Upper lobe of left lung (tissue), 4 donors: Measurements from ENCODE around the gene MSX2.

ENCODE experiments used
- EP300 ChIP-seq, 4 donors: sonication (generic); formaldehyde crosslinking; IDR thresholded peaks; one replicate each; pipeline ENCODE4 v1.5.1; 2017; ENCODE audit warnings: antibody characterized with exemption in 4 of 4, control low read depth in 2 of 4
- POLR2A ChIP-seq, 4 donors: fragments of 450-650 bp; IDR thresholded peaks; one replicate each; pipeline ENCODE4 v1.5.1; 2016 to 2017; ENCODE audit warnings: antibody characterized with exemption in 4 of 4, mild to moderate bottlenecking in 2 of 4
- POLR2AphosphoS5 ChIP-seq, 2 donors: sonication (generic); formaldehyde crosslinking; IDR thresholded peaks; one replicate each; pipeline ENCODE4 v1.5.1; 2017; ENCODE audit warnings: antibody characterized with exemption in 2 of 2
- TF ChIP-seq, protein P1 (sequence below), 6 experiments: fragments of 450-650 bp in 4 of 6; fragments of 200-600 bp in 2 of 6; sonication (generic) in 2 of 6; IDR thresholded peaks; one replicate each; pipeline ENCODE4 v1.5.1; 2016 to 2019; ENCODE audit warnings: antibody characterized with exemption in 6 of 6

DNA sequence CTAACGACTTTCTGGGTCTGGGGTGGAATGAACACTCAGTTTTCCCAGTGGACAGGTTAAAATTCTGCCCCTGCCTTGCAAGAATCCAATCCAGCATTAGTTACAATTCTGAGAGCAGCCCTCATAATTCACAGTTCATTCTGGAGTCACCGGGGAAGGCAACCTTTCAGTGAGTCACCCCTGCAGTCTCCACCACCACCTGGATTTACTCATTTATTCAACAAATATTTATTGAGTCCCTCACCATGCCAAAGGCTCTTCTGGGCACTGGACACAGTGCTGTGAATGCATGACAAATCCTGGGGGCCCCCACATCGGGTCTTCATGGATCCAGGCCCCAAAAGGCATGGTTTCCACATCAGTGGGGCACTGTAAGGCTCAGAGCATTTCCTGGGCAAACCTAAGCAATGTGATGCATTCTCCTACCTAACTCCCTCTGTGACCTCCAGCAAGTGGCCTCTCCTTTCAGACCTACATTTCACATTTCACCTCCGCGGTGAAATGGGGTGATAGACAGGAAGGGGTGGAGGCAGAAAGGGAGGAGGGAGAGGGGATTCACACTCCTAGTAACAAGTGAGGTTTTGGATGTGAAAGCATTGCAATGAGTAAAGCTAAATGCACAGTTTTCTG is 6.4 kb upstream of the MSX2 start:
- TF ChIP-seq, protein P1, sequence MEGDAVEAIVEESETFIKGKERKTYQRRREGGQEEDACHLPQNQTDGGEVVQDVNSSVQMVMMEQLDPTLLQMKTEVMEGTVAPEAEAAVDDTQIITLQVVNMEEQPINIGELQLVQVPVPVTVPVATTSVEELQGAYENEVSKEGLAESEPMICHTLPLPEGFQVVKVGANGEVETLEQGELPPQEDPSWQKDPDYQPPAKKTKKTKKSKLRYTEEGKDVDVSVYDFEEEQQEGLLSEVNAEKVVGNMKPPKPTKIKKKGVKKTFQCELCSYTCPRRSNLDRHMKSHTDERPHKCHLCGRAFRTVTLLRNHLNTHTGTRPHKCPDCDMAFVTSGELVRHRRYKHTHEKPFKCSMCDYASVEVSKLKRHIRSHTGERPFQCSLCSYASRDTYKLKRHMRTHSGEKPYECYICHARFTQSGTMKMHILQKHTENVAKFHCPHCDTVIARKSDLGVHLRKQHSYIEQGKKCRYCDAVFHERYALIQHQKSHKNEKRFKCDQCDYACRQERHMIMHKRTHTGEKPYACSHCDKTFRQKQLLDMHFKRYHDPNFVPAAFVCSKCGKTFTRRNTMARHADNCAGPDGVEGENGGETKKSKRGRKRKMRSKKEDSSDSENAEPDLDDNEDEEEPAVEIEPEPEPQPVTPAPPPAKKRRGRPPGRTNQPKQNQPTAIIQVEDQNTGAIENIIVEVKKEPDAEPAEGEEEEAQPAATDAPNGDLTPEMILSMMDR (IDR thresholded peaks at IDR 0.05) = no peak
- TF ChIP-seq POLR2A (IDR thresholded peaks at IDR 0.05) (no peak), POLR2AphosphoS5 (IDR thresholded peaks at IDR 0.05) (no peak), EP300 (IDR thresholded peaks at IDR 0.05) (no peak)
